Measurements from ENCODE around the gene ISCA2.
"Not testable (repeated sequence)": the region's sequence is repeated elsewhere in the genome, so short reads cannot be mapped to it uniquely, and the experiment has no call there.

The ISCA2 gene

GRCh38 chr14:74527736-74528280 lies 34.2 kb downstream of the ISCA2 start:
- DNase-seq (ENCODE audit: low read depth, low spot score) = no peak

DNA sequence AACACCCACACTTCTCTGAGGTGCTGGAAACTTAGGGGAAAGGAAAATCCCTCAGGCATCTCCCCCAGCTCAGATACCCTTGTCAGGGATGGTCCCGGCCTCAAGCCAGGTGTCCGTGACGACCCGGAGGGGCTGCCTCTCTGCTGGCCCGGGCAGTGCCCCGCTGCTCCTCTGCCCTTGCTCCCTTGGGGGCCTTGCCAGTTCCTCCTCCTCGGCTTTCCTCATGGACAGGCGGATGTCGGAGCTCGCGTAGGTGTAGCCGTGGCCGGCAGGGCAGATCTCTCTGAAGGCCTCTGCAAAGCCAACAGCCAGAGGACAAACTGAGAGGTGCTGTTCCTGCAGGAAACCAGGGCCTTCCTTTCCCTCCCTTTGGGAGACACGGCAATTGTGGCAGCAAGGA lies 34.8 kb downstream of the ISCA2 start:
- DNase-seq (ENCODE audit: low read depth, low spot score) = no peak

- DNase-seq (ENCODE audit: low read depth, low spot score) = no peak
These were observed 35.3 kb downstream of the ISCA2 start for GRCh38 chr14:74528886-74529285.

DNA sequence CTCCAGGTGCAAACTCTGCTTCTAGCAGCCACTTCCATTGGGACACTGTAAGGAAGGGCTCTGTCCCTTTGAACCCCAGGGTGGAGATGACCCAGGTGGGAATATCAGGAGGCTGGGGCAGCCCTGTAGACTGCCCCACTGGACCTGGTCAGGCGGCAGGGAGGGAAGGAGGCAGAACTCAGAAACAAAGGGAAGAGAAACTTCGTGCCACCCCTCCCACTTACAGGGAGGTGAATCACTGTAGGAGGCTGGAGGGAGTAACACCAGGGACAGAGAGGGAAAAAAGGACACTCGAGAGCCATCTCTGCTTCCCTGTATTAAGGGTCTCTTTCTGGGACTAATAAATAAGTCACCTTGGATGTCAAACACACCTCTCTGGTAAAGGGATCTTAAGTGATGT lies 37.4 kb downstream of the ISCA2 start:
- DNase-seq (ENCODE audit: low read depth, low spot score) = no peak

DNA sequence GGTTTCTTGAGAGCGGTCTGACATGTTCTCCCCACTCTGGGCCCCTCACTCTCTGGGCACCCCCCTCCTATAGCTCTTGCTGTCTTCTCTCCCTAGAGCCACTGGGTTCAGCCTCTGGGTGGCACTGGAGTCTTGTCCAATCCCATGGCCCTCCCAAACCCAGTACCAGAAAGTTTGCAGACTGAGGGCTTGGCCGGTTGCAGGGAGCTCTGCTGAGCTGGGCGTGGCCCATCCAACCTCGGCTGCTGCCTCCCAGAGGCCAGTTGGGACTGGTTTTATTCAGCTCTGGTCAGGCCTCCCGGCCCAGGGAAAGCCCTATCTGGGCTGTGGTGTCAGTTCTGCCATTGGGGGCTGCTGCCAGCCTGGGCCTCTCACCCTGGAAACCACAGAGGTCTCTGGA lies 37.9 kb downstream of the ISCA2 start:
- no peak for DNase-seq (ENCODE audit: low read depth, low spot score)

DNA sequence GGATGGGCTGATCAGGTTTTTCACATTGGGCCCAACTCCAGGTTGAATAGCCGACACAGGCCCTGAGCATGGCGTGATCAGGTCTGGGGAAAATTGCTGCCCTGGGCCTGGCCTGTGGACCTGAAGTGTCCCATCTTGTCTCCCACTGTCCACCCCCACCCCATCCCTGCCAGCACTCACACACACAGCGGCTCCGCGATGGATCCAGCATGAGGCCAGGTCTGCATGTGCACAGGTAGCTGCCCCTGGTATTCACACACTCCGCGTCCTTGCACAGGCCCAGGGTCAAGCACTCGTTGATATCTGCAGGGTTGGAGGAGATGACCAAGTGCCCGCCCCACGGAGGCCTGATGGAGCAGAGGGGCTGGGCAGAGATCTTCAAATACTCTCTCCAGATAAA lies 38.7 kb downstream of the ISCA2 start:
- DNase-seq (ENCODE audit: low read depth, low spot score) = no peak

- no peak for DNase-seq (ENCODE audit: low read depth, low spot score)
These were observed 40.0 kb downstream of the ISCA2 start for GRCh38 chr14:74533576-74533975.

GRCh38 chr14:74535756-74536325 lies 42.3 kb downstream of the ISCA2 start:
- no peak for DNase-seq (ENCODE audit: low read depth, low spot score)

DNA sequence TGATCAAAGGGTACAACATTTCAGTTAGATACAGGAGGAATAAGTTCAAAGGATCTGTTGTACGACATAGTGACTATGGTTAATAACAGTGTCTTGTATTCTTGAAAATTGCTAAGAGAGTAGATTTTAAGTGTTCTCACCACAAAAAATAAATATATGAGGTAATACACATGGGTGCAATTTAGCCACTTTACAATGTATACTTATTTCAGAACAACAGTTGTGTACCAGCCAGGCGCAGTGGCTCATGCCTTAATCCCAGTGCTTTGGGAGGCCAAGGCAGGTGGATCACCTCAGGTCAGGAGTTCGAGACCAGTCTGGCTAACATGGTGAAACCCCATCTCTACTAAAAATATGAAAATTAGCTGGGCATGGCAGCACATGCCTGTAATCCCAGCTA lies 42.8 kb downstream of the ISCA2 start:
- DNase-seq (ENCODE audit: low read depth, low spot score) = not testable (repeated sequence)

- DNase-seq (ENCODE audit: low read depth, low spot score) = no peak
These were observed 45.1 kb downstream of the ISCA2 start for GRCh38 chr14:74538411-74539391.

GRCh38 chr14:74539503-74539902 lies 45.9 kb downstream of the ISCA2 start:
- DNase-seq (ENCODE audit: low read depth, low spot score) = no peak

- DNase-seq (ENCODE audit: low read depth, low spot score) = no peak
These were observed 47.7 kb downstream of the ISCA2 start for GRCh38 chr14:74541225-74541624.

DNA sequence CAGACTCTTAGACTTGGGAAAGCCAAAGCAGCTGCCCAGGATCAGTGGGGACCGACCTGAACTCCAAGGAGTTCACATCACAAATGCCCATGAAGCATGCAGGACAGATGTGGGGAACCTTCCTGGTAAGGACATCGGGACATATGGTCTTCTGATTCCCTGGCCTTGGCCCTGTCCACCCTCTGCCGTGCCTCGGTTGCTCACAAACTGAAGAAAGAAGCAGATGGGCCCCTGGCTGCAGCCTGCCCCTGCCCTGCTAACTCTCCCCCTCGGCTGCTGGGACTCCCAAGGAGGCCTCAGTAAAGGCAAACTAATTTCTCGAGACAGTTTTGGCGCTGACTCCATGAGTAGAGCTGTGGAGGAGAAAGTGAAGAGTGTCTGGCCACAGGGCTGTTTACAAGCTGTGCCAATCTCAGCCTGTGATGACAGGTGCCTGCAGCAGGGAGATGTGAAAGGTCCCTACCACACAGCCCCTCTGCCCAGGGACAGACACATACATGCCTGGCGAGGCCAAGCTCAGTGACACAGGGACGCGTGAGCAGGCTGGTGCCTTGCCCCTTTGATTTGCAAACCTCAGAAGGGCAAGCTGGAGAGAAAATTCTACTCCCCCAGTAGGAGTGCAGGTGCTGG lies 48.6 kb downstream of the ISCA2 start:
- no peak for DNase-seq (ENCODE audit: low read depth, low spot score)

DNA sequence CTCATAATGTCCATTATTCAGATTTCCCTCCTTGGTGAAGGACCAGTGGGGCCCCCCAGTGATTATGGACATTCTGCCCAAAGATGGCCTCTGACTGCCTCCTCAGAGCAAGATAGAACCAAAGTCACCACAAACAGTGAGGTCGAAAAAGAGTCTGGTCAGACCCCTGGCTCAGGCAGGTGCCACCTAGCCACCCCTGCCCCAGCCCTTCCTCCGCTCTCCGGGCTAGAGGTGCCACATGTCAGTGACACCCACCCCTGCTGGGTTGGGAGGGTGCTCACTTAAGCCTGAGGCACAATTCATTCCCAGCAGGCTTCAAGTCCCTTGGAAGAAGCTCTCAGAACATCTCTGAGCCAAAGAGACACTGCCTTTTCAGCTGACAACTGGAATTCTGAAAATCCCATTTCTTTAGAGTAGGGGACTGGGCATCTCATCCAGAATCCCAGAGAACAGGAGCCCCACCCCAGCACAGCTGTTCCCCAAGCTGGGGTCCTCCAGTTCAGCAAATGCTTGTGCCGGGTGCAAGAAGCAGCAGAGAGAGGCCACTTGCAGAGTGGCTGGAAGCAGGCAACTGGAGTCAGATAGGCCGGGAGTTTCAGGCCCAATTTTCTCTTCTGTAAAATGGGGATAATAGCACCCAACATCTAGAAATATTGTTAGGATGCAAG lies 50.3 kb downstream of the ISCA2 start:
- DNase-seq (ENCODE audit: low read depth, low spot score) = no peak

DNA sequence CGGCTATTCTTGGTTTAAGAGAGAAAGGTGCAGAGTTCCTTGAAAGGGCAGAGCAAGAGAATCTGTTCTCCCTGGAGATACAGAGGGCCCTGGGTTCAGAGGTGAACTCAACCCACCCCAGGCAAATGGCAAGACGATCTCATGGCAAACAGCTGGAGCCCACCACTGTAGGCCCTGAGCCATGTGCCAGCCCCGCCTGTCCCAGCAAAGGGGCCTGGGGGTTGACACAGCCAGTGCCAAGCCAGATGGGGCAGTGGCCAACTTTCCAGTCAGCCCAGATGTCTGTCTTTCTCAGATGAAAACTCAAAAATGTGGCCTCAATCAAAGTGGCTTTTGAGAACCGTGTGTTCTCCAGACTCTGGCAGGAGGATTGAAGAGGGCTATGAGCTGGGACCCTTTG lies 51.8 kb downstream of the ISCA2 start:
- DNase-seq (ENCODE audit: low read depth, low spot score) = no peak

- no peak for DNase-seq (ENCODE audit: low read depth, low spot score)
These were observed 52.9 kb downstream of the ISCA2 start for GRCh38 chr14:74546416-74546815.
